Measurements from ENCODE around the gene KLC1.

Gene KLC1

GRCh38 chr14:103738166-103738565 lies 109.2 kb downstream of the KLC1 start:
- FAIRE-seq = no peak

- FAIRE-seq = no peak
Observed at GRCh38 chr14:103738701-103739451, 109.9 kb downstream of the KLC1 start.

- FAIRE-seq = no peak
Observed at GRCh38 chr14:103739466-103739792, 110.4 kb downstream of the KLC1 start.

- FAIRE-seq = no peak
Observed at GRCh38 chr14:103739793-103740501, 110.9 kb downstream of the KLC1 start.

GRCh38 chr14:103740991-103741689 lies 112.1 kb downstream of the KLC1 start:
- FAIRE-seq = no peak

- no peak for FAIRE-seq
Observed at GRCh38 chr14:103741876-103742275, 112.9 kb downstream of the KLC1 start.

- FAIRE-seq = no peak
Observed at GRCh38 chr14:103742499-103743255, 113.7 kb downstream of the KLC1 start.

GRCh38 chr14:103743691-103744090 lies 114.7 kb downstream of the KLC1 start:
- FAIRE-seq = no peak

- no peak for FAIRE-seq
Observed at GRCh38 chr14:103744621-103745395, 115.8 kb downstream of the KLC1 start.

- FAIRE-seq = no peak
Observed at GRCh38 chr14:103745424-103745823, 116.4 kb downstream of the KLC1 start.

GRCh38 chr14:103746701-103747100 lies 117.7 kb downstream of the KLC1 start:
- no peak for FAIRE-seq

GRCh38 chr14:103748534-103748857 lies 119.5 kb downstream of the KLC1 start:
- no peak for FAIRE-seq

GRCh38 chr14:103749452-103749851 lies 120.4 kb downstream of the KLC1 start:
- FAIRE-seq = no peak

- FAIRE-seq = no peak
Observed at GRCh38 chr14:103749860-103750259, 120.8 kb downstream of the KLC1 start.

Measured in G401.6 (cell line).